ENCODE measurements around the gene CNTNAP2. TPM values are rescaled to one million over a fixed set of nuclear protein-coding genes. Genes with fewer than 3 reads are reported as not detected.

The CNTNAP2 gene
- total and polyA plus RNA-seq, 7 donors = 0.60 to 2.4 (median 1.7) TPM

- no peak for TF ChIP-seq CTCF (IDR thresholded peaks at IDR 0.05)
- H3K4me3 ChIP-seq = no peak overlapping the region
- H3K9me3 ChIP-seq = no peaks in the 10 kb centered on the region
- no peaks in the 10 kb centered on the region for H3K36me3 ChIP-seq
- WGBS, 2 donors = 91 to 93% methylated on average over 5 of the region's 5 CpGs
- no peak overlapping the region for H3K27ac ChIP-seq
- DNase-seq = no peak
- no peaks in the 10 kb centered on the region for H3K4me1 ChIP-seq
- H3K27me3 ChIP-seq = no peaks in the 10 kb centered on the region
- intact Hi-C loops (cut with DNase I) = no loop called here
These were observed 611.5 kb downstream of the CNTNAP2 start for GRCh38 chr7:146728141-146728540.

- no peaks in the 10 kb centered on the region for H3K4me1 ChIP-seq
- H3K9me3 ChIP-seq = no peaks in the 10 kb centered on the region
- no peak overlapping the region for H3K27ac ChIP-seq
- H3K27me3 ChIP-seq = no peaks in the 10 kb centered on the region
- no peak overlapping the region for H3K4me3 ChIP-seq
- H3K36me3 ChIP-seq = no peaks in the 10 kb centered on the region
- WGBS, 2 donors = 60 to 70% methylated on average over 4 of the region's 4 CpGs
- no peak for DNase-seq
- TF ChIP-seq POLR2AphosphoS5 (IDR thresholded peaks at IDR 0.05) = no peak
- TF ChIP-seq EP300 (IDR thresholded peaks at IDR 0.05) = no peak
- no peak for TF ChIP-seq POLR2A (IDR thresholded peaks at IDR 0.05)
- TF ChIP-seq CTCF (IDR thresholded peaks at IDR 0.05) = no peak
- intact Hi-C loops (cut with DNase I) = no loop called here
These were observed 612.0 kb downstream of the CNTNAP2 start for GRCh38 chr7:146728611-146729010.

- Histone ChIP-seq H3K27ac (no peak overlapping the region), H3K9me3 (no peaks in the 10 kb centered on the region), H3K27me3 (no peaks in the 10 kb centered on the region), H3K4me1 (no peaks in the 10 kb centered on the region), H3K36me3 (no peaks in the 10 kb centered on the region), H3K4me3 (no peak overlapping the region)
- no peak for DNase-seq
- no peak for TF ChIP-seq POLR2AphosphoS5 (IDR thresholded peaks at IDR 0.05)
- TF ChIP-seq CTCF (IDR thresholded peaks at IDR 0.05) = no peak
- no peak for TF ChIP-seq EP300 (IDR thresholded peaks at IDR 0.05)
- no peak for TF ChIP-seq POLR2A (IDR thresholded peaks at IDR 0.05)
- 64 to 82% methylated on average over 4 of the region's 4 CpGs for WGBS, 2 donors
- intact Hi-C loops (cut with DNase I) = no loop called here
These were observed 614.6 kb downstream of the CNTNAP2 start for GRCh38 chr7:146731185-146731584.

- no peaks in the 10 kb centered on the region for H3K36me3 ChIP-seq
- peaks cover 0 to 7% (median 0%) of the 10 kb centered on the region in 4 donors for H3K9me3 ChIP-seq
- H3K27ac ChIP-seq = no peak overlapping the region
- H3K4me3 ChIP-seq = no peak overlapping the region
- DNase-seq = no peak
- no peaks in the 10 kb centered on the region for H3K27me3 ChIP-seq
- H3K4me1 ChIP-seq = no peaks in the 10 kb centered on the region
- TF ChIP-seq EP300 (IDR thresholded peaks at IDR 0.05) (no peak), POLR2A (IDR thresholded peaks at IDR 0.05) (no peak), CTCF (IDR thresholded peaks at IDR 0.05) (no peak), POLR2AphosphoS5 (IDR thresholded peaks at IDR 0.05) (no peak)
- WGBS, 2 donors = 56 to 64% methylated on average over 2 of the region's 2 CpGs
- intact Hi-C loops (cut with DNase I) = no loop called here
These were observed 619.4 kb downstream of the CNTNAP2 start for GRCh38 chr7:146735992-146736391.

GRCh38 chr7:146736446-146737190, 620.0 kb downstream of the CNTNAP2 start:
- Histone ChIP-seq H3K4me3 (no peak overlapping the region), H3K4me1 (no peaks in the 10 kb centered on the region), H3K9me3 (peaks cover 0 to 10% (median 0%) of the 10 kb centered on the region in 4 donors), H3K27ac (no peak overlapping the region), H3K27me3 (no peaks in the 10 kb centered on the region), H3K36me3 (no peaks in the 10 kb centered on the region)
- TF ChIP-seq POLR2AphosphoS5 (IDR thresholded peaks at IDR 0.05) = no peak
- no peak for TF ChIP-seq EP300 (IDR thresholded peaks at IDR 0.05)
- no peak for TF ChIP-seq CTCF (IDR thresholded peaks at IDR 0.05)
- no peak for TF ChIP-seq POLR2A (IDR thresholded peaks at IDR 0.05)
- DNase-seq = no peak
- WGBS, 2 donors = 85 to 87% methylated on average over 5 of the region's 5 CpGs
- intact Hi-C loops (cut with DNase I) = no loop called here
